Left ventricle myocardium superior (tissue), 1 donor: ENCODE data around the gene ETNK1. TPM values are rescaled to one million over a fixed set of nuclear protein-coding genes. Genes with fewer than 3 reads are reported as not detected.
"Not testable (repeated sequence)": the region's sequence is repeated elsewhere in the genome, so short reads cannot be mapped to it uniquely, and the experiment has no call there.

ENCODE experiments used
- ATAC-seq: fragments of 200-7000 bp; cut with Tn5 transposase; one replicate; pipeline ENCODE4 v1.9.1; 2020; ENCODE audit warnings: mild to moderate bottlenecking, moderate library complexity
- DNase-seq: peaks from one replicate; pipeline ENCODE4 v3.0.0-alpha.2; 2020
- intact Hi-C: fragments of 100-400 bp; cut with micrococcal nuclease; formaldehyde crosslinking; loops from one replicate; pipeline ENCODE4 v1.11.0; 2022
- total RNA-seq: library from RNA; stranded (reverse); fragmentation: NEBNext Ultra II Directional; extraction: Animal tissue kit (Norgen Biotek cat#: 25700); gene quantifications from one replicate; pipeline ENCODE4 v1.2.1, GENCODE V29; 2021
- donor health status: DM: no; HTN: yes; CAD: no; lungs with severe emphysema.

ETNK1 gene
- total RNA-seq, 1 donor from 2014 or later, result 19.0 TPM

GRCh38 chr12:22677781-22678574 is 53.0 kb downstream of the ETNK1 start:
- intact Hi-C loops, result no loop called here
- no peak for DNase-seq
- ATAC-seq, result no peak

- ATAC-seq, result no peak
- no peak for DNase-seq
Observed at GRCh38 chr12:22682663-22683062, 57.7 kb downstream of the ETNK1 start.

GRCh38 chr12:22683131-22683530 is 58.2 kb downstream of the ETNK1 start:
- no peak for ATAC-seq
- intact Hi-C loops, result no loop called here
- no peak for DNase-seq

More at GRCh38 chr12:22682663-22683062, 57.7 kb downstream of the ETNK1 start:
- intact Hi-C loops, result no loop called here

- ATAC-seq, result no peak
- intact Hi-C loops, result no loop called here
- no peak for DNase-seq
Observed at GRCh38 chr12:22684140-22685118, 59.5 kb downstream of the ETNK1 start.

GRCh38 chr12:22686193-22686592 is 61.2 kb downstream of the ETNK1 start:
- intact Hi-C loops, result no loop called here
- DNase-seq (no peak), ATAC-seq (no peak)

- peak; percentile 28 for ATAC-seq
- intact Hi-C loops, result no loop called here
- no peak for DNase-seq
Observed at GRCh38 chr12:22687361-22688076, 62.5 kb downstream of the ETNK1 start.

GRCh38 chr12:22689876-22690275 is 64.9 kb downstream of the ETNK1 start:
- ATAC-seq (no peak), DNase-seq (no peak)
- intact Hi-C loops, result no loop called here

GRCh38 chr12:22691319-22691718 is 66.3 kb downstream of the ETNK1 start:
- DNase-seq, result no peak
- intact Hi-C loops, result no loop called here
- ATAC-seq, result no peak

GRCh38 chr12:22692467-22692866 is 67.5 kb downstream of the ETNK1 start:
- ATAC-seq, intact Hi-C loops, DNase-seq: not testable (repeated sequence)

GRCh38 chr12:22692964-22693555 is 68.1 kb downstream of the ETNK1 start:
- peak; percentile 14 for ATAC-seq
- no peak for DNase-seq
- intact Hi-C loops, result no loop called here

- intact Hi-C loops, result no loop called here
- DNase-seq, result no peak
- ATAC-seq, result no peak
Observed at GRCh38 chr12:22698576-22698975, 73.6 kb downstream of the ETNK1 start.

GRCh38 chr12:22699705-22700104 is 74.7 kb downstream of the ETNK1 start:
- ATAC-seq, DNase-seq, intact Hi-C loops: not testable (repeated sequence)

GRCh38 chr12:22700106-22700505 is 75.1 kb downstream of the ETNK1 start:
- no peak for DNase-seq
- no peak for ATAC-seq
- intact Hi-C loops, result no loop called here

GRCh38 chr12:22701216-22701809 is 76.3 kb downstream of the ETNK1 start:
- ATAC-seq, DNase-seq, intact Hi-C loops: not testable (repeated sequence)

- DNase-seq (no peak), ATAC-seq (no peak)
- intact Hi-C loops, result no loop called here
Observed at GRCh38 chr12:22702690-22703089, 77.7 kb downstream of the ETNK1 start.

GRCh38 chr12:22709292-22709691 is 84.3 kb downstream of the ETNK1 start:
- intact Hi-C loops, result no loop called here
- ATAC-seq (no peak), DNase-seq (no peak)

- DNase-seq, result no peak
- intact Hi-C loops, result no loop called here
Observed at GRCh38 chr12:22712083-22712482, 87.1 kb downstream of the ETNK1 start.

GRCh38 chr12:22715254-22715653 is 90.3 kb downstream of the ETNK1 start:
- intact Hi-C loops, result no loop called here
- DNase-seq, result no peak
- ATAC-seq, result no peak

More at GRCh38 chr12:22712083-22712482, 87.1 kb downstream of the ETNK1 start:
- no peak for ATAC-seq

GRCh38 chr12:22719745-22720144 is 94.8 kb downstream of the ETNK1 start:
- intact Hi-C loops, result no loop called here
- no peak for DNase-seq
- no peak for ATAC-seq
